H9 (cell line): ENCODE results near the gene RHOB. TPM values are rescaled to one million over a fixed set of nuclear protein-coding genes. Genes with fewer than 3 reads are reported as not detected.

Source experiments
- DNase-seq: peaks from one replicate; pipeline ENCODE4 v3.0.0-alpha.2; 2017
- H2AFZ ChIP-seq: one replicate; pipeline ENCODE4 v1.6.1; 2013; ENCODE audit warnings: mild to moderate bottlenecking, low read length, control low read depth, moderate library complexity
- H2AK5ac ChIP-seq: 2 replicates; pipeline ENCODE4 v1.6.1; 2013; ENCODE audit warnings: low read length, control low read depth, mixed read lengths; ENCODE audit not compliant: insufficient read length
- H2BK120ac ChIP-seq: one replicate; pipeline ENCODE4 v1.6.1; 2013; ENCODE audit warnings: low read depth, mild to moderate bottlenecking, low read length, control low read depth, inconsistent platforms; ENCODE audit not compliant: poor library complexity, severe bottlenecking
- H2BK12ac ChIP-seq: 2 replicates; pipeline ENCODE4 v1.6.1; 2013; ENCODE audit warnings: low read length, control low read depth, mixed read lengths, low read depth; ENCODE audit not compliant: insufficient read length
- H2BK15ac ChIP-seq: 2 replicates; pipeline ENCODE4 v1.6.1; 2013; ENCODE audit warnings: low read depth, low read length, control low read depth
- H2BK20ac ChIP-seq: one replicate; pipeline ENCODE4 v1.6.1; 2013; ENCODE audit warnings: low read depth, mild to moderate bottlenecking, low read length, control low read depth, inconsistent platforms; ENCODE audit not compliant: poor library complexity, severe bottlenecking
- H2BK5ac ChIP-seq: 2 replicates; pipeline ENCODE4 v1.6.1; 2013; ENCODE audit warnings: low read length, control low read depth, mixed read lengths; ENCODE audit not compliant: insufficient read length
- H3K14ac ChIP-seq: 2 replicates; pipeline ENCODE4 v1.6.1; 2013; ENCODE audit warnings: low read length, control low read depth; ENCODE audit not compliant: insufficient read depth
- H3K18ac ChIP-seq: 2 replicates; pipeline ENCODE4 v1.6.1; 2013; ENCODE audit warnings: low read depth, mild to moderate bottlenecking, mixed read lengths, low read length, control low read depth; ENCODE audit not compliant: insufficient read length
- H3K23ac ChIP-seq: 2 replicates; pipeline ENCODE4 v1.6.1; 2013; ENCODE audit warnings: low read length, control low read depth, mixed read lengths, low read depth; ENCODE audit not compliant: insufficient read length
- H3K23me2 ChIP-seq: 2 replicates; pipeline ENCODE4 v1.6.1; 2013; ENCODE audit warnings: low read depth, mild to moderate bottlenecking, mixed read lengths, low read length, control low read depth; ENCODE audit not compliant: insufficient read length, poor library complexity, severe bottlenecking
- H3K27ac ChIP-seq: 2 replicates; pipeline ENCODE4 v1.5.1; 2013; ENCODE audit warnings: low read length, control low read depth, mixed read lengths, low read depth; ENCODE audit not compliant: insufficient read length
- H3K27me3 ChIP-seq: 2 replicates; pipeline ENCODE4 v1.6.1; 2013; ENCODE audit warnings: low read length, control low read depth, inconsistent platforms; ENCODE audit not compliant: insufficient read depth
- H3K4ac ChIP-seq: 2 replicates; pipeline ENCODE4 v1.6.1; 2013; ENCODE audit warnings: low read depth, mild to moderate bottlenecking, control low read depth, inconsistent platforms, low read length, moderate library complexity
- H3K4me1 ChIP-seq: 2 replicates; pipeline ENCODE4 v1.6.1; 2013; ENCODE audit warnings: low read length, control low read depth, inconsistent platforms; ENCODE audit not compliant: insufficient read depth
- H3K4me2 ChIP-seq: 2 replicates; pipeline ENCODE4 v1.6.1; 2013; ENCODE audit warnings: low read length, control low read depth, mixed read lengths; ENCODE audit not compliant: insufficient read length, insufficient read depth
- H3K56ac ChIP-seq: 2 replicates; pipeline ENCODE4 v1.6.1; 2013; ENCODE audit warnings: low read depth, mild to moderate bottlenecking, mixed read lengths, low read length, control low read depth; ENCODE audit not compliant: insufficient read length
- H3K79me1 ChIP-seq: 2 replicates; pipeline ENCODE4 v1.6.1; 2013; ENCODE audit warnings: low read depth, mild to moderate bottlenecking, moderate library complexity, low read length, control low read depth, inconsistent platforms; ENCODE audit not compliant: insufficient read depth, poor library complexity, severe bottlenecking
- H3K79me2 ChIP-seq: 2 replicates; pipeline ENCODE4 v1.6.1; 2013; ENCODE audit warnings: low read length, control low read depth, inconsistent platforms; ENCODE audit not compliant: insufficient read depth
- H3K9ac ChIP-seq: 2 replicates; pipeline ENCODE4 v1.6.1; 2013; ENCODE audit warnings: low read length, control low read depth, mixed read lengths; ENCODE audit not compliant: insufficient read length; ENCODE audit errors: extremely low read depth
- H3K9me3 ChIP-seq: one replicate; pipeline ENCODE4 v1.6.1; 2013; ENCODE audit warnings: low read depth, low read length, inconsistent platforms; ENCODE audit not compliant: control insufficient read depth
- H3T11ph ChIP-seq: one replicate; pipeline ENCODE4 v1.6.1; 2013; ENCODE audit warnings: mild to moderate bottlenecking, low read length, control low read depth, inconsistent platforms
- H4K20me1 ChIP-seq: one replicate; pipeline ENCODE4 v1.6.1; 2013; ENCODE audit not compliant: control insufficient read depth, insufficient read length, insufficient read depth
- H4K5ac ChIP-seq: 2 replicates; pipeline ENCODE4 v1.6.1; 2013; ENCODE audit warnings: low read depth, mild to moderate bottlenecking, mixed read lengths, low read length, control low read depth; ENCODE audit not compliant: insufficient read length
- H4K8ac ChIP-seq: replicated peaks from 2 replicates; pipeline ENCODE4 v1.6.1; 2013; ENCODE audit warnings: low read length, control low read depth, mixed read lengths, low read depth; ENCODE audit not compliant: insufficient read length
- H4K91ac ChIP-seq: 2 replicates; pipeline ENCODE4 v1.6.1; 2013; ENCODE audit warnings: low read depth, mild to moderate bottlenecking, moderate library complexity, mixed read lengths, low read length, control low read depth; ENCODE audit not compliant: insufficient read length
- H3K27ac Mint-ChIP-seq, 3 experiments: 2 replicates in 2 of 3; 3 replicates in 1 of 3; pipeline ENCODE4 v1.8.0; 2020 to 2021; ENCODE audit warnings: mixed read lengths in 3 of 3, mild to moderate bottlenecking in 1 of 3, moderate library complexity in 1 of 3
- H3K27me3 Mint-ChIP-seq: 2 replicates; pipeline ENCODE4 v1.8.0; 2021; ENCODE audit warnings: low read depth, mild to moderate bottlenecking, moderate library complexity, mixed read lengths
- H3K36me3 Mint-ChIP-seq, 3 experiments: 2 replicates in 2 of 3; 3 replicates in 1 of 3; pipeline ENCODE4 v1.8.0; 2020 to 2021; ENCODE audit warnings: low read depth in 3 of 3, mixed read lengths in 3 of 3; ENCODE audit not compliant: insufficient read depth in 1 of 3
- H3K4me1 Mint-ChIP-seq, 2 experiments: 2 replicates each; pipeline ENCODE4 v1.8.0; 2020; ENCODE audit warnings: mixed read lengths in 2 of 2
- H3K4me3 Mint-ChIP-seq, 2 experiments: 2 replicates in 1 of 2; 3 replicates in 1 of 2; pipeline ENCODE4 v1.8.0; 2020 to 2021; ENCODE audit warnings: mild to moderate bottlenecking in 2 of 2, mixed read lengths in 2 of 2, moderate library complexity in 1 of 2
- H3K9me3 Mint-ChIP-seq, 2 experiments: 2 replicates in 1 of 2; 3 replicates in 1 of 2; pipeline ENCODE4 v1.8.0; 2020; ENCODE audit warnings: mild to moderate bottlenecking in 2 of 2, mixed read lengths in 2 of 2, moderate library complexity in 1 of 2
- CTCF ChIP-seq: fragments of 200-600 bp; sonication (generic); conservative IDR thresholded peaks from 3 replicates; pipeline ENCODE4 v1.8.0; 2021; ENCODE audit warnings: antibody characterized with exemption, mild to moderate bottlenecking
- WGBS: extraction: QIAGEN DNeasy Blood & Tissue Kit; methylation state at CpG from one replicate; pipeline ENCODE4 v1.1.7; 2013; ENCODE audit warnings: missing lambda C conversion rate, low lambda C conversion rate, mixed read lengths; ENCODE audit not compliant: insufficient read length; ENCODE audit errors: extremely low coverage; 5-methylcytosine and 5-hydroxymethylcytosine counted together
- total RNA-seq: library from RNA; stranded (reverse); gene quantifications from 2 replicates; pipeline ENCODE4 v1.2.1, GENCODE V29; 2021

RHOB gene
- total RNA-seq, 1 experiment from 2014 or later = 10.3 TPM

- Histone ChIP-seq H3K4me2 (no peak overlapping the region), H3K27ac (no peak overlapping the region), H3K9me3 (no peaks in the 10 kb centered on the region), H3K79me1 (no peaks in the 10 kb centered on the region), H3K9ac (no peak overlapping the region), H3K79me2 (no peaks in the 10 kb centered on the region), H3K56ac (no peak overlapping the region), H3K4ac (no peak overlapping the region), H3K23ac (no peak overlapping the region), H4K8ac (no peak overlapping the region), H4K5ac (no peak overlapping the region), H3K4me1 (no peaks in the 10 kb centered on the region), H2BK20ac (no peak overlapping the region), H3K14ac (no peak overlapping the region), H2BK120ac (no peak overlapping the region), H4K91ac (no peak overlapping the region), H2AFZ (no peak overlapping the region), H3K18ac (no peak overlapping the region), H3T11ph (no peak overlapping the region), H2BK15ac (no peak overlapping the region), H2AK5ac (no peak overlapping the region), H3K23me2 (no peaks in the 10 kb centered on the region), H2BK5ac (no peak overlapping the region), H4K20me1 (no peaks in the 10 kb centered on the region), H2BK12ac (no peak overlapping the region), H3K27me3 (no peaks in the 10 kb centered on the region)
- Mint-ChIP-seq H3K4me3 (no peak overlapping the region), H3K27me3 (peaks cover 5% of the 10 kb centered on the region), H3K27ac (no peak overlapping the region), H3K9me3 (no peaks in the 10 kb centered on the region; a peak in 1 of 5 replicates), H3K4me1 (peaks cover 11 to 26% of the 10 kb centered on the region in 2 experiments; a peak in 3 of 4 replicates), H3K36me3 (no peaks in the 10 kb centered on the region; a peak in 1 of 7 replicates)
- no peak for TF ChIP-seq CTCF
- no CpG with 5 or more reads among the region's 3 CpGs for WGBS
- DNase-seq = no peak
These were observed 28.4 kb upstream of the RHOB start for GRCh38 chr2:20418519-20418918.
